DOHH2 (cell line): ENCODE measurements around the gene TM9SF4.

ENCODE experiments used
- H3F3A ChIP-seq: fragments of 200-600 bp; sonication (generic), shearing (Covaris generic); 2 replicates; pipeline ENCODE4 v1.6.0; 2016; ENCODE audit warnings: antibody characterized with exemption, mild to moderate bottlenecking; ENCODE audit not compliant: control insufficient read depth, insufficient read depth
- H3K27ac ChIP-seq: fragments of 200-600 bp; sonication (generic); 2 replicates; pipeline ENCODE4 v1.5.1; 2014; ENCODE audit warnings: low read depth, mild to moderate bottlenecking, low read length, moderate library complexity
- H3K27me3 ChIP-seq: fragments of 200-600 bp; sonication (generic); 2 replicates; pipeline ENCODE4 v1.6.1; 2014; ENCODE audit warnings: mild to moderate bottlenecking, low read length, mixed read lengths; ENCODE audit not compliant: control insufficient read depth
- H3K36me3 ChIP-seq: fragments of 200-600 bp; sonication (generic); 2 replicates; pipeline ENCODE4 v1.6.1; 2014; ENCODE audit warnings: mild to moderate bottlenecking, low read length, moderate library complexity, mixed read lengths; ENCODE audit not compliant: control insufficient read depth
- H3K4me1 ChIP-seq: fragments of 200-600 bp; sonication (generic); 2 replicates; pipeline ENCODE4 v1.6.1; 2014; ENCODE audit warnings: mild to moderate bottlenecking, low read length, mixed read lengths; ENCODE audit not compliant: control insufficient read depth
- H3K4me2 ChIP-seq: fragments of 200-600 bp; sonication (generic); 2 replicates; pipeline ENCODE4 v1.6.0; 2014; ENCODE audit warnings: mild to moderate bottlenecking, low read length, moderate library complexity
- H3K4me3 ChIP-seq: fragments of 200-600 bp; sonication (generic); 2 replicates; pipeline ENCODE4 v1.5.1; 2014; ENCODE audit warnings: mild to moderate bottlenecking, low read length, mixed read lengths
- H3K79me2 ChIP-seq: fragments of 200-600 bp; sonication (generic); 2 replicates; pipeline ENCODE4 v1.6.1; 2014; ENCODE audit warnings: mild to moderate bottlenecking, low read length, mixed read lengths; ENCODE audit not compliant: control insufficient read depth
- H3K9me2 ChIP-seq: fragments of 200-600 bp; sonication (generic); replicated peaks from 2 replicates; pipeline ENCODE4 v1.6.1; 2014; ENCODE audit warnings: mild to moderate bottlenecking, low read length, mixed read lengths; ENCODE audit not compliant: control insufficient read depth
- H3K9me3 ChIP-seq: fragments of 200-600 bp; sonication (generic); 2 replicates; pipeline ENCODE4 v1.6.1; 2014; ENCODE audit warnings: antibody characterized with exemption, low read length, mixed read lengths; ENCODE audit not compliant: control insufficient read depth, insufficient read depth
- H4K20me1 ChIP-seq: fragments of 200-600 bp; sonication (generic); 2 replicates; pipeline ENCODE4 v1.6.0; 2014; ENCODE audit warnings: low read depth, mild to moderate bottlenecking, antibody characterized with exemption, low read length, moderate library complexity; ENCODE audit not compliant: control insufficient read depth, insufficient read depth
- CTCF ChIP-seq: fragments of 200-600 bp; sonication (generic); IDR thresholded peaks from one replicate; pipeline ENCODE4 v1.5.1; 2014; ENCODE audit warnings: antibody characterized with exemption, mild to moderate bottlenecking, low read depth, low read length; ENCODE audit not compliant: poor library complexity, severe bottlenecking
- EZH2phosphoT487 ChIP-seq: fragments of 200-600 bp; sonication (generic); IDR thresholded peaks from 2 replicates; pipeline ENCODE4 v1.6.1; 2017; ENCODE audit warnings: borderline replicate concordance, mild to moderate bottlenecking, antibody characterized with exemption, low read length, moderate library complexity, mixed read lengths

Gene TM9SF4

DNA sequence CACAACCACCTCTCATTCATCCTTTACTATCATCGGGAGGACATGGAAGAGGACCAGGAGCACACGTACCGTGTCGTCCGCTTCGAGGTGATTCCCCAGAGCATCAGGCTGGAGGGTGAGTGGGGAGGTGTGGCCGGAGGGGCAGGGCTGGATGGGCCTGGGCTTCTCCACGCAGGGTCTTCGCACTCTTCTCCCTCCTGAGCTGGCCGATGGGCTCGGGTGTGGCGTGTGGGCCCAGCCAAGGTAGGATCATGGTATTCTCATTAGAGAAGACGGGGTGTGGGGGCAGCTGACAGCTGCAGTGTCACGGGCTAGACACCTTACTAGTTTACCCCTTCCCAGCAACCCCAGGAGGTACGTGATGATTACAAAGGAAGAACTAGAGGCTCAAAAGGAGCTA is 33.5 kb downstream of the TM9SF4 start:
- Histone ChIP-seq H3K79me2 (no peaks in the 10 kb centered on the region), H3K9me3 (no peaks in the 10 kb centered on the region), H3K27me3 (no peaks in the 10 kb centered on the region), H4K20me1 (no peaks in the 10 kb centered on the region), H3K36me3 (peaks cover 82% of the 10 kb centered on the region), H3F3A (no peaks in the 10 kb centered on the region), H3K4me2 (no peak overlapping the region), H3K27ac (no peak overlapping the region), H3K4me3 (no peak overlapping the region), H3K9me2 (no peaks in the 10 kb centered on the region), H3K4me1 (peaks cover 16% of the 10 kb centered on the region)
- no peak for TF ChIP-seq CTCF
- TF ChIP-seq EZH2phosphoT487 = no peak

DNA sequence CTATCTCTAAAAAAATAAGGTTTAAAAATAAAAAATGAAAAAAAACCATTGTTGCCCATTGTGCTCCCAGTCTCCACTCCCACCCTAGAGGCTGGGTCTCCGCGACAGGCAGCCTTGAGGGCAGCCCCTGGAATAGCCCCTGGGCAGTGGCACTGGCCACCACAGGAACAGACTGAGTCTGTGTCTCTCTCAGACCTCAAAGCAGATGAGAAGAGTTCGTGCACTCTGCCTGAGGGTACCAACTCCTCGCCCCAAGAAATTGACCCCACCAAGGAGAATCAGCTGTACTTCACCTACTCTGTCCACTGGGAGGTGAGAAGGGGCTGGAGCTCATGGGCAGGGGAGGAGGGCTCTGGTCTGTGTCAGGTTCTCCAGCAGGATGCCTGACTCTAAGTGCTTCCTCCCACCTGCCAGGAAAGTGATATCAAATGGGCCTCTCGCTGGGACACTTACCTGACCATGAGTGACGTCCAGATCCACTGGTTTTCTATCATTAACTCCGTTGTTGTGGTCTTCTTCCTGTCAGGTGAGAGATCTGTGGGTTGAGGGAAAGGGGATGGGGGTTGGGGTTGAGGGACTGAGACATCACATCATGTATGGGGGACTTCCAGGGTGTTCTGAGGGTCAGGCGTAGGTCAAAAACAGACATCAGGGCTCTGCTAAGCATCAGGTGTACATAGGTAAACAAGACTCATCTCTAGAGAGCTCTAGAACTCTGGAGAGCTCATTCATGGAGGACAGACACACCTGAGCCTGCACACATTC is 35.6 kb downstream of the TM9SF4 start:
- no peaks in the 10 kb centered on the region for H3K27me3 ChIP-seq
- H3K9me3 ChIP-seq = no peaks in the 10 kb centered on the region
- no peak overlapping the region for H3K27ac ChIP-seq
- TF ChIP-seq EZH2phosphoT487 (no peak), CTCF (no peak)
- H3K4me1 ChIP-seq = peaks cover 6% of the 10 kb centered on the region; the same call in 1 of the 2 replicates
- H3K79me2 ChIP-seq = no peaks in the 10 kb centered on the region
- H3K4me3 ChIP-seq = no peak overlapping the region
- H3F3A ChIP-seq = no peaks in the 10 kb centered on the region
- no peaks in the 10 kb centered on the region for H4K20me1 ChIP-seq
- H3K4me2 ChIP-seq = no peak overlapping the region
- no peaks in the 10 kb centered on the region for H3K9me2 ChIP-seq
- H3K36me3 ChIP-seq = peaks cover 80% of the 10 kb centered on the region

GRCh38 chr20:32149566-32150170 is 40.2 kb downstream of the TM9SF4 start:
- Histone ChIP-seq H3K4me2 (no peak overlapping the region), H3K36me3 (peaks cover 71% of the 10 kb centered on the region), H3K4me3 (no peak overlapping the region), H3K9me3 (no peaks in the 10 kb centered on the region), H4K20me1 (no peaks in the 10 kb centered on the region), H3K27me3 (no peaks in the 10 kb centered on the region), H3K4me1 (no peaks in the 10 kb centered on the region), H3F3A (no peaks in the 10 kb centered on the region), H3K9me2 (no peaks in the 10 kb centered on the region), H3K79me2 (no peaks in the 10 kb centered on the region), H3K27ac (no peak overlapping the region)
- no peak for TF ChIP-seq CTCF
- no peak for TF ChIP-seq EZH2phosphoT487
